ENCODE results near the gene C16orf90.

Gene C16orf90

DNA sequence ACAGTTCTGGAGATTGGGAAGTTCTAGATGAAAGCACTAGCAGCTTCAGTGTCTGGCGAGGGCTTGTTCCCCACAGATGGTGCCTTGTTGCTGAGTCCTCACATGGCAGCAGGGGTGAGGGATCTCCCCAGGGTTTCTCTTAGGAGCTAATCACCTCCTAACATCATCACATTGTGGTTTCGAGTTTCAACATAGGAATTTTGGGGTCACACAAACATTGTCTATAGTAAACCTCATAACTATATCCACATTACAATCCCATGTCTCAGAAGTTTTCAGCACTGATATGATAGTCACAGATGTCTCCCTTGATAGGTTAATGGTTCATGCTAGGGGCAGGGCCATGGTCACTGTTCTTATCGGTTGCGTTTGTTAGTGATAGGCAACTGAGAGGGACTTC, 19.3 kb upstream of the C16orf90 start:
- TF ChIP-seq, protein P1, sequence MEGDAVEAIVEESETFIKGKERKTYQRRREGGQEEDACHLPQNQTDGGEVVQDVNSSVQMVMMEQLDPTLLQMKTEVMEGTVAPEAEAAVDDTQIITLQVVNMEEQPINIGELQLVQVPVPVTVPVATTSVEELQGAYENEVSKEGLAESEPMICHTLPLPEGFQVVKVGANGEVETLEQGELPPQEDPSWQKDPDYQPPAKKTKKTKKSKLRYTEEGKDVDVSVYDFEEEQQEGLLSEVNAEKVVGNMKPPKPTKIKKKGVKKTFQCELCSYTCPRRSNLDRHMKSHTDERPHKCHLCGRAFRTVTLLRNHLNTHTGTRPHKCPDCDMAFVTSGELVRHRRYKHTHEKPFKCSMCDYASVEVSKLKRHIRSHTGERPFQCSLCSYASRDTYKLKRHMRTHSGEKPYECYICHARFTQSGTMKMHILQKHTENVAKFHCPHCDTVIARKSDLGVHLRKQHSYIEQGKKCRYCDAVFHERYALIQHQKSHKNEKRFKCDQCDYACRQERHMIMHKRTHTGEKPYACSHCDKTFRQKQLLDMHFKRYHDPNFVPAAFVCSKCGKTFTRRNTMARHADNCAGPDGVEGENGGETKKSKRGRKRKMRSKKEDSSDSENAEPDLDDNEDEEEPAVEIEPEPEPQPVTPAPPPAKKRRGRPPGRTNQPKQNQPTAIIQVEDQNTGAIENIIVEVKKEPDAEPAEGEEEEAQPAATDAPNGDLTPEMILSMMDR (conservative IDR thresholded peaks at IDR 0.05; ENCODE audit: low read depth, low read length): no peak
- no peak for DNase-seq (ENCODE audit: low read depth)
- no peak overlapping the region for H3K4me3 ChIP-seq (ENCODE audit: low read length)

DNA sequence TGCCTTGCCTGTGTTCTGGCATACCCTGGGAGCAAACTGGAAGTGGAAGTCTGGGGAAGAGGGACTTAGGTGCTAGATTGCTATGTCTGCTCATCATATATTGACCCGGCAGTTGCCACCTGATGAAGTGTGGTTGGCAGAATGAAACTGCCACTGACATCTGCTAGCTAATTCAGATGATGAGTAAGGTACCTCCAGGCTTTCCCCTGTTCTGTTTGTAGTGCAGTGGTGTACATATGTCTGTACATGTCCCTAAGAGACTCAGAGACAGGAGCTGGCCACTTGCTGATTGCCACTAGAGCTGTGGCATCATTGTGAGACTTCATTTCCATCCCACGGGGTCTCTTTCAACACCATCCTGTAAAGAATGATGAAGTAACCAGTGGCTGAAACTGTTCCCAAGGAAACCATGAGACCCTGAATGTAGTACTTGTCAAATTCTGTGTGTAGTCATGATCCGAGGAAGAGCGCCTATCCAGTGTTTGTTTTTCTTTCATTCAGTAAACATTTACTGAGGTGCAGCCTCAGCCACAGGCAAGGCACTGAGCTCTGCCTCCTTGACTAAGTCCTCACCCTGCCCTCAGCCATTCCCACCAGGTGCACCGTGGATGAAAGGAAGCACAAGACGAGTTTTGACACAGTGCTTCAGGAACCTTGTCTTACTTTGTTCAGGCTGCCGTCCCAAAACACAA, 18.7 kb upstream of the C16orf90 start:
- DNase-seq (ENCODE audit: low read depth): no peak
- TF ChIP-seq, protein P1 (conservative IDR thresholded peaks at IDR 0.05; ENCODE audit: low read depth, low read length): no peak
- no peak overlapping the region for H3K4me3 ChIP-seq (ENCODE audit: low read length)

DNA sequence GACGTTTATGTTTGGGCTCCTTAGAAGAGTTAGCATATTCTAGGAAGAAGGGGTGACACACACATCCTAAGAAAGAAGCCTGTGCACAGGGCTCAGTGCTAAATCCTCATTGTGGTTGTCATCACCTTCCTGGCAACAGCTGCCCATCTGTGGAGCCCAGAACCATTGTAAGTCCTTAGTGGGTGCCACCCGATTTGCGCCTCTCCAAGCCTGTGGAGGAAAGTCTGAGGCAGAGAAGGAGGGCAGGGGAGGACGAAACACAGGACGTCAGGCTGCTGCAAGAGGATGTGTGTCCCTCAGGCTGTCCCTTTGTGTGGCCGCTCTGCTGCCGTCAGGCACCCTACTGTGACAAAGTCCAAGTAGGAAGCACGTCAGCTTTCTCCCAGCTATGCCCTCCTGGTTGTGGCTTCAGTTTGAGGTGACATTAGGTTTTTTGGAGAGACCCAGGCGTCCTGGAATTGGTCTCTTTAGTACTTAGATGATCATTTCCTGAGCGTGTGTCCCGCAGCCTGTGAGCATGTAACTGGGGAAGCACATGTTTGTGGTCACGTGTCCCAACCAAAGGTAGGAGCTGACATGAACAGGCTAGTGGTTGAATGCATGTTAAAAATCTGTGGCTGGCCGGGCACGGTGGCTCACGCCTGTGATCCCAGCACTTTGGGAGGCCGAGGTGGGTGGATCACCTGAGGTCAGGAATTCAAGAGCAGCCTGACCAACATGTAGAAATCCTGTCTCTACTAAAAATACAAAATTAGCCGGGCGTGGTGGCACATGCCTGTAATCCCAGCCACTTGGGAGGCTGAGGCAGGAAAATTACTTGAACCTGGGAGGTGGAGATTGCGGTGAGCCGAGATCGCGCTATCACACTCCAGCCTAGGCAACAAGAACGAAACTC, 16.2 kb upstream of the C16orf90 start:
- H3K4me3 ChIP-seq (ENCODE audit: low read length): no peak overlapping the region
- no peak for DNase-seq (ENCODE audit: low read depth)
- TF ChIP-seq, protein P1 (conservative IDR thresholded peaks at IDR 0.05; ENCODE audit: low read depth, low read length): no peak

DNA sequence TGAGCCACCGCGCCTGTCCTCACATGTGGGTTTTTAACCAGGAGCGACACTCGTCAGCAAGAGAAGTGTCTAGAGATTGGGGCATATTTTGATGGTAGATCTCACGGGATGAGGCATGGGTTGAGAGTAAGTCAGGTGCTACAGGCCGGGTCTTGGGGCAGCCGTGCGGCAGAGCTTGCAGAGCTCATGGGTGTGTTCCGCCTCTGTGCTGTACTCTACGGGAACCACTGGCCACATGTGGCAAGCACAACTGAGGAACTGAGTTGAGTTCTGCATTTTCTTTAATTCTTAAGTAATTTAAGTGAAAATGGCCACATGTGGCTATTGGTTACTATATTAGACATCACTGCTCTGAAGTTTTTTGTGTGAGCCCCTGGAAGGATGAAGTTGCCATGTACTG, 15.1 kb upstream of the C16orf90 start:
- TF ChIP-seq, protein P1 (conservative IDR thresholded peaks at IDR 0.05; ENCODE audit: low read depth, low read length): no peak
- no peak for DNase-seq (ENCODE audit: low read depth)
- H3K4me3 ChIP-seq (ENCODE audit: low read length): no peak overlapping the region

DNA sequence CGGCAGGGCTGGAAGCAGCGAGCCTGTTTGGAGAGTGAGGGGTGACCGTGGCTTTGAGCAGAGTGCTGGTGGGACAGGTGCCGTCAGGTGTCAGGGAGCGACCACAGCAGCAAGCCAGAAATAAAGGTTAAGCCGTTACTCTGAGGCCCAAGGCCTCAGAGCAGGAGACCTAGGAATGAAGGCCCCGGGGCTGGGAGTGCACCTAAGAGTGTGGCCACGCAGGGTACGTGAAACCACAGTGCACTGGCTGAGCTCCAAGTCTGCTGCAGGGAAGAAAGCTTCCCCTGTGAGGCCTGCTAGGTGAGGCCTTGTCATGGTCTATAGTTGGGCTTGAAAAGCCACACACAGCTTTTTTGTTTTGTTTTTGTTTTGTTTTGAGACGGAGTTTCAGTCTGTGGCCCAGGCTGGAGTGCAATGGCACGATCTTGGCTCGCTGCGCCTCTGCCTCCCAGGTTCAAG, 14.2 kb upstream of the C16orf90 start:
- H3K4me3 ChIP-seq (ENCODE audit: low read length): no peak overlapping the region
- no peak for DNase-seq (ENCODE audit: low read depth)
- TF ChIP-seq, protein P1 (conservative IDR thresholded peaks at IDR 0.05; ENCODE audit: low read depth, low read length): no peak

DNA sequence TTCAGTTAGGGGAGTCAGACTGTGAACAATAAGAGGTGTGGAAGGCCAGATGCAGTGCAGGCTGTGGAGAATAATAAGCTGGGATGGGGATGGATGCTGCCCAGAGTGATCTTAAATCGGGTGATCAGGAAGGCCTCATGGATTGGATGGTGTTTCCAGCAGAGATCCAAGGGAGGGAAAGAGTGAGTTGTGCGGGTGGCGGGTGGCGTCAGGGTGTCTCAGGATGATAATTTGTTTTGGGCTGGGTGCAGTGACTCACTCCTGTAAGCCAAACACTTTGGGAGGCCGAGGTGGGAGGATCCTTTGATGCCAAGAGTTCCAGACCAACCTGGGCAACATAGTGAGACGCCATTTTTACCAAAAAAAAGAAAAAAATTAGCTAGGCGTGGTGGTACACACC, 13.4 kb upstream of the C16orf90 start:
- DNase-seq (ENCODE audit: low read depth): no peak
- no peak overlapping the region for H3K4me3 ChIP-seq (ENCODE audit: low read length)
- TF ChIP-seq, protein P1 (conservative IDR thresholded peaks at IDR 0.05; ENCODE audit: low read depth, low read length): no peak
